GM19239 (cell line): Measurements from ENCODE around the gene DNAJC1.
"Not testable (repeated sequence)": the region's sequence is repeated elsewhere in the genome, so short reads cannot be mapped to it uniquely, and the experiment has no call there.

Source experiments
- DNase-seq: peaks from one replicate; pipeline ENCODE4 v3.0.0; 2011; ENCODE audit warnings: low spot score; ENCODE audit not compliant: insufficient read length
- FAIRE-seq: peaks from 2 replicates; lab custom pipeline; 2011; peaks lifted over from hg19 to GRCh38; lab: Jason Lieb, UNC

Gene DNAJC1

DNA sequence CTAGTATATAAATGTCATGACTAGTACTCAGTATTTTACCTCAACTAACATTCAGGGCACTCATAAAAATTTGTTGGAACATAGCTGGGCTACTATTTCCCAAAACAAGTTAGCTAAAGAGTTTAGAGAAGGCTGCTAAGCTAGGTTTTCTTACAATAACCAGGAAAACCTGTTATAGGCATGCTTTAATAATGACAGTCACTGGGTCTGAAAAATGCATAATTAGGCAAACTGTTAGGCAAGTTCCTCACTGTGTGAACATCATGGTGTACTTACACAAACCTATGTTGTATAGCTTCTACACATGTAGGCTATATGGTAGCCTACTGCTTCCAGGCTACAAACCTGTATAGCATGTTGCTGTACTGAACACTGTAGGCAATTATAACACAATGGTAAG is 79.0 kb downstream of the DNAJC1 start:
- FAIRE-seq = no peak
- no peak for DNase-seq

DNA sequence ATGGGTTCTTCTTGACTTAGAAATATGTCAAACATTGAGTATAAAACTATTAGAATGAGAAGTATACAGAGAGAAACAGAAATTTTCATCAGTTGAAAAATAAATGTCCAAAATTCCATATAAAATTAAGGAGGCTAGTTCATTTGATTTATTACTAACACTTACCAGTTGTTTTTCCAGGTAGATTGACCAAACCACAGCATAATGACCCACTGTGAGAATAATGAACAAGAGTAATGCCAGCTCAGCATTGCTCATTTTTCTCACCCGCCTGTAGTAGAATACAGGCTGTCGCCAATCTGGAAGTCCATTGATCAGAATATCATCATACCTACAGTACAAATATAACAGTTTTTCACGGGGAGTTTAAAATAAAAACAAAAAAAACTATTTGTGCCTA is 82.9 kb downstream of the DNAJC1 start:
- FAIRE-seq (no peak), DNase-seq (no peak)

DNA sequence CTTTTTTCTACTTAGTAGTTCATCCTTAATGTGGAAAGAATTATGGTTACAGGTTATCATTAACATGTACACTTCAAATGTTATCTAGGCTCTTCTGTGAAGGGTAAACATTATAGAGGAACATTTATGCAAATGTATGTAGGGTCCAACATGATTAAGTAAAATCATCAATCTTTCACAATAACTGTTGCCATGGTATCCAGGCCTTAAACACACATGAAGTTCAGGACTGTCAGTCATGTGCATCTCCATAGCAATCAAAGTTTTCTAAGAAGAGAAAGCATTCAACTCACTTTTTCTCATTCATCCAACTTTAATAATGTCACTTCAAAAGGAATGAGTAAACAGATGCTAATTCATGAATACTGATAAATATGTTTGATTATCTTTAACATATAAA is 83.6 kb downstream of the DNAJC1 start:
- FAIRE-seq = no peak
- no peak for DNase-seq

DNA sequence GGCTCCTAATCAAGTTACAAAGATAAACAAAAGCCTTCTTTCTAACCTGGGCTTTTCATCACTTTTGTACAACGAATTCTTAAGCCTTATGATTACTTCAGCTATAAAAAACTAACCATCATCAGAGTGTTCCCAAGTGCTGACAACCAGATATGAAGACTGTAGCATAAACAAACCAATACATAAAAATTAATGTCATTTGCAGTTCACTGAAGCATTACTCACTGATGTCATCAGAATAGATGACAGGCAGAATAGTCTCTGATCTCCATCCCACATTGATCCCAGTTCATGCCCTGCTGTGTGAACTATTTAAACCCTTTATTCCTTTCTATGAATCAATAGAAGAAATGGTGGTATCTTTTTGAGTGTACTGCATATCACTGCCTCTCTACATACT is 84.4 kb downstream of the DNAJC1 start:
- no peak for FAIRE-seq
- DNase-seq = no peak

DNA sequence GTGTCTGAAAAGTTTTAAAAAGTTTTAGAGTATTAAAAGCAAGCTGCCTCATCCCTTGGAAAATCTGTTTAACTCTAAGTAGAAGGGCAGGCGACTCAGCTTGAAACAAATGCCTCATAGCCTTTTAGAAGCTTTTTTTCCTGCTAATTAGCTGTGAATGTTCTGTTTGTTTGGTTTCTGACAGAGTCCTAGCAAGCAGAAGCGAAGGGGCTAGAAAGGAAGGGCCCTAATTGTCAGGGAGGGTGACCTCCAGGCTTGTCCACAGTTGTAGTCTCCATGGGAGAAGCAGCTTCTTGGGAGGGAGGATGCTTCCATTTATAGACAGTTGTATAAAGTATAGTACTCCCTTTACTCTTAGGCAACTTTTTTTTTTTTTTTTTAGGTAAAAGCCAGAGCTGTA is 90.9 kb downstream of the DNAJC1 start:
- FAIRE-seq (no peak), DNase-seq (no peak)

DNA sequence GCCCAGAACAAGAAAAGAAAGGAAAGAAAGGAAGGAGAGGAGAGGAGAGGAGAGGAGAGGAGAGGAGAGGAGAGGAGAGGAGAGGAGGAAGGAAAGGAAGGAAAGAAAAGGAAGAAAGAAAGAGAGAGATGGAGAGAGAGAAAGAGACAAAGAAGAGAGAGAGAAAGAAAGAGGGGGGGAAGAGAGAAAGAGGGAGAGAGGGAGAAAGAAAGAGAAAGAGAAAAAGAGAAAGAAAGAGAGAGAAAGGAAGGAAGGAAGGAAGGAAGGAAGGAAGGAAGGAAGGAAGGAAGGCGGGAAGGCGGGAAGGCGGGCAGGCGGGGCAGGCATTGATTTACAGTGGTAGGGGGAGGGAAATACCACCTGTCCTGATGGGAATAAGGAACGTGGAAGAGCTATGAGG is 92.7 kb downstream of the DNAJC1 start:
- FAIRE-seq (no peak), DNase-seq (no peak)

DNA sequence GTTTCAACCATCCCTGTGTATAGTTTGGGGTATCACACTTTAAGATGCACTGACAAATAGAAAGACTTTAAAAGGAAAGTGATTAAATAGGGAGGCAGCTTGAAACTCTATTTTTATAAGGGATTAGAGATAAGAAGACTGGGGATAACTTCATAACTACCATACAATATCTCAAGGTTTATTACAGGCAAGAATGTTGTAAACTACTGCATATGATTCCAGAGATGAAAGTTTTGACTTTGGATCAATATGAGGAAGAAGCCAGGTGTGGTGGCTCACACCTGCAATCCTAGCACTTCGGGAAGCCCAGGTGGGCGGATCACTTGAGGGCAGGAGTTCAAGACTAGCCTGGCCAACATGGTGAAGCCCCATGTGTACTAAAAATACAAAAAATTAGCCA is 96.1 kb downstream of the DNAJC1 start:
- DNase-seq (no peak), FAIRE-seq (no peak)

DNA sequence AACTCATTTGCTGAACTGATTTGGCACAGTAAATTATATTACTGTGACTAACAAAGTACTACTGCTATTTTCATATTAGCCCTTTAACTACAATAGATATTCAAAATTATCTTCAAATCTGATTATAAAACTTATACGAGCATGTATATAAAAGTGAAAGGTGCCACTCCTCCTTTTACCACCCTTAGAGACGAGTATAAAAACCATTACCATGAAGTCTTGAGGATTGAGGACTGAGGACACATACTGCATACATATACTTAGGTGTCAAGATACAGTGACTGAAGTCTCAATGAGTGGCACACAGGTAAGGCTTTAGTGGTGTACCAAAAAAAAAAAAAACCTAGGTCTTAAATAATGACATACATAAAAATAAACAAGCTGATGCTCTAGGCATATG is 98.6 kb downstream of the DNAJC1 start:
- no peak for DNase-seq
- no peak for FAIRE-seq

DNA sequence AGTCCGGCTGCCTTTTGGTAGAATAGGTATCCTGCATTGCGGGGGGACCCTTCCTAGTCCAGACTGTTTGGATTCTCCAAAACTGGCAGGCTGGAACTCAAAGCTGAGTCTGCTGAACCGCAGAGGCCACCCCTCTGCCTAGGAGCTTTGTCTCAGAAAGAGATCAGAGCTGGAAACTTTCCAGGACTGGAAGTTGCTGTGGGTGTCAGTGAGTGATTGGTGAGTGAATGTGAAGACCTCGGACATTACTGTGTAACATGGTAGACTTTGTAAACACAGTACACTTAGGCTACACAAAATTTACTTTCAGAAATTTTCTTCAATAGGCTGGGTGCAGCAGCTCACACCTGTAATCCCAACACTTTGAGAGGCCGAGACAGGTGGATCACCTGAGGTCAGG is 103.8 kb downstream of the DNAJC1 start:
- no peak for FAIRE-seq

DNA sequence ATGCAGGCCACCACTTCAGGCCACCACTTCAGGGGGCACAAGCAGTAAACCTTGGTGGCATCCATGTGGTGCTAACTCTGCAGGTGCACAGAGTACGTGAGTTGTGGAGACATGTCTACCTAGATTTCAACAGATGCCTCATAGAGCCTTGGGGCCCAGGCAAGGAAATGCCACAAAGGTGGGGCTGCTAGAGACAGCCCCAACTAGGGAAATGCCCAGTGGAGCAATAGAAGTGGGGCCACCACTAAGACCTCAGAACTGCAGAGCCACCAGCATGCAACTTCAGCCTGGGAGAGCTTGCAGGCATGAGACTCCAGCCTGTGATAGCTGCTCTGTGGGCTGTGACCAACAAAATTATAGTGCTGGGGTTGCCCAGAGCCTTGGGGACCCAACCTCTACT is 107.6 kb downstream of the DNAJC1 start:
- no peak for DNase-seq
- FAIRE-seq = no peak

More for the DNA sequence above, 103.8 kb downstream of the DNAJC1 start:
- DNase-seq = no peak

DNA sequence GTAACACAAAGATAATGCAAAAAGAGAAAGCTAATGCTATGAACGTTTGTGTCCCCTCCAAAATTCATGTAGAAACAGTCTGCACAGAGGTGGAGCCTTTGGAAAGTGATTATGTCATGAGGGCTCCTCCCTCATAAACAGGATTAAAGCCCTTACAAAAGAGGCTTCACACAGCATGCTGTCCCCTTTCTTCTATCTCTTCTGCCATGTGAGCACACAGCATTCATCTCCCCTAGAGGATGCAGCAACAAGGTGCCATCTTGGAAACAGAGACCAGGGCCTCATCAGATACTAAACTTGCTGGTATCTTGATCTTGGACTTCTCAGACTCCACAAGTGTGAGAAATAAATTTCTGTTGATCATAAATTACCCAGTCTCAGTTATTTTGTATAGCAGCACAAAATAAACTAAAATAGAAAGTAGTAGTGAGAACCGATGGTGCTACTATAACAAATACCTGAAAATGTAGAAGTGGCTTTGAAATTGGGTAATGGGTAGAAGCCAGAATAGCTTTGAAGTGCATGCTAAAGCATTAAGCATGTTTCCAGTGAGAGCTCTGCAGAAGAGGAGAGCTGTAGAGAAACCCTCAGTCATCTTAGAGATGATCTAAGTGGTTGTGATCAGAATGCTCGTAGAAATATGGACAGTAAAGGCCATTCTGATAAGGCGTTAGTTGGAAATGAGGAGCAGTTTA is 108.7 kb downstream of the DNAJC1 start:
- DNase-seq (no peak), FAIRE-seq (no peak)

DNA sequence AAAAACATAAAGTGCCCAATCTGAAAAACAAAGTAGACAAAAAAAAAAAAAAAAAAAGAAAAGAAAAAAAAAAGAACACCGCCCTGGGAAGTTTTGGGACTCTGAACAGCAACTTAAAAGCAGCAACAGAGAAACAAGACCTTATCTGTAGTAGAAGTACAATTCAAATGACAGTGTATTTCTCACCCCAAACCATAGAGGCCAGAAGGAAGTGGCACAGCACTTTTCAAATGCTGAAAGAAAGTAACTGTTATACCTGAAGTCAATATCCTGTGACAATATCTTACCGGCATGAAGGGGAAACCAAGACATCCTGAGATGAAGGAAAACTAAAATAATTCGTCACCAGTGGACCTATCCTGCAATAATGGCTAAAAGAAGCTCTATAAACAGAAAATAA is 112.1 kb downstream of the DNAJC1 start:
- FAIRE-seq (peak; percentile 18), DNase-seq (no peak)

DNA sequence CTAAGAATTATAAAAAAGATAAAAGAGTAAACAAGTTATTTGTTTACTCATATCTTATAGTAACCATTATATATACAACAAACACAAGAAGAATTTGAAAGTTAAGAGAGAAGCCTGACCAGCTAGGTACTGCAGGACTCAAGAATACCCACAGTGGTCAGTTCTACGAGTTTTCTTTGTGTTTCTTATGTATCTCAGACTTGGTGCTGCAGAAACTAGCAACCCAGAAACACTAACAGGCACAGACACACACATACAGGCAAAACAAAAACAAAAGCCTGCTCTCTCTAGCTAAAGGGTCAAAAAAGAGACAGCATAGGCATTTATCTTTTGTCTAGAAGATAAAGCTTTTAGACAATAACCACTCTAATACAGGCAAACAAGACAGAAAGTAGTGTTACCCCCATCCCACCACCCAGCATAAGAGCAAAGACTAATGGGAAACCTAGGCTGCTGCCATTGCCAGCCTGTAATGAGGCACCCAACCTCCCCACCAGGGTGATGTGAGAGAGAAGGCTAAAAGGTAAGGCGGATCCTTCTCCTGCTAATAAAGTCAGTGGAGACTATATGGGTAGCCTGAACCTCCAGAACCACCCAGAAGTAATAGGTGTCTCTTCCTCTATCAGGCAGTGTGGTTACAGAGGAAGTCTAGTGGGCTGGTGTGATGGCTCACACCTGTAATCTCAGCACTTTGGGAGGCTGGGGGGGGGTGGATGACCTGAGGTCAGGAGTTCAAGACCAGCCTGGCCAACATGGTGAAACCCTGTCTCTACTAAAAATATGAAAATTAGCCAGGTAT is 113.9 kb downstream of the DNAJC1 start:
- DNase-seq (no peak), FAIRE-seq (peak; percentile 82)

DNA sequence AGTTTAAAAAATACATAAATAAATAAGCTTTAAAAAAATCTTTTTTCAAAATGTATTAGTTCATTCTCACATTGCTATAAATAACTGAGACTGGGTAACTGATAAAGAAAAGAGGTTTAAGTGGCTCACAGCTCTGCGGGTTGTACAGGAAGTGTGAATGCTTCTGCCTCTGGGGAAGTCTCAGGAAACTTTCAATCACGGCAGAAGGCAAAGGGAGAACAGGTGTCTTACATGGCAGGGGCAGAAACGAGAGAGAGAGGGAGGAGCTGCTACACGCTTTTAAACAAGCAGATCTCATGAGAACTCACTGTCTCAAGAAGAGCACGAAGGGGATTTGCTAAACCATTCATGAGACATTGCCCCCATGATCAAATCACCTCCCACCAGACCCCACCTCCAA is 114.6 kb downstream of the DNAJC1 start:
- DNase-seq (peak; percentile 17), FAIRE-seq (peak; percentile 99)

DNA sequence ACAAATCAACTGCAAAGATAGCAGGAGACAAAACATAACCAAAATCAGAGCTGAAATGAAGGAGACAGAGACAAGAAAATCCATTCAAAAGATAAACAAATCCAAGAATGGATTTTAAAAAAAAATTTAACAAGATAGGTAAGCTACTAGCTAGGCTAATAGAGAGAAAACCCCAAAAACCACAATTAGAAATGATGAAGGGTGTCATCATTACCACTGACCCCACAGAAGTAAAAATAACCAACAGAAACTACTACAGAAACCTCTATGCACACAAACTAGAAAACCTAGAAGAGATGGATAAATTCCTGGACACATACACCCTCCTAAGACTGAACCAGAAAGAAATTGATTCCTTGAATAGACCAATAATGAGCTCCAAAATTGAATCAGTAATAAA is 117.6 kb downstream of the DNAJC1 start:
- DNase-seq (no peak), FAIRE-seq (no peak)

DNA sequence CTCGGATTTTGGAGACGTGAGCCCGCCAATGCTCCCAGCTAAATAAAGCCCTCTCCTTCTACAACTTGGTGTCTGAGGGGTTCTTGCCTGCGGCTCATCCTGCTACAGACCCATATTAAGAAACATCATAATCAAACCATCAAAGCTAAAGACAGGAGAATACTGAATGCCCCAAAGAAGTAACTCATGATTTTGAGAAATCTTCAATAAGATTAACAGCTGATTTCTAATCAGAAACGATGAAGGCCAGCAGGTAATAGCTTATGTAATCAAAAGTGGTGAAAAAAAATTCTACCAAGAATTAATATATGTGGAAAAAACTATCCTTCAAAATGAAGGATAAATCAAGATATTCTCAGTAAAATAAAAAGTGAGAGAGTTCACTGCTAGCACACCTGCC is 130.3 kb downstream of the DNAJC1 start:
- no peak for DNase-seq
- no peak for FAIRE-seq

DNA sequence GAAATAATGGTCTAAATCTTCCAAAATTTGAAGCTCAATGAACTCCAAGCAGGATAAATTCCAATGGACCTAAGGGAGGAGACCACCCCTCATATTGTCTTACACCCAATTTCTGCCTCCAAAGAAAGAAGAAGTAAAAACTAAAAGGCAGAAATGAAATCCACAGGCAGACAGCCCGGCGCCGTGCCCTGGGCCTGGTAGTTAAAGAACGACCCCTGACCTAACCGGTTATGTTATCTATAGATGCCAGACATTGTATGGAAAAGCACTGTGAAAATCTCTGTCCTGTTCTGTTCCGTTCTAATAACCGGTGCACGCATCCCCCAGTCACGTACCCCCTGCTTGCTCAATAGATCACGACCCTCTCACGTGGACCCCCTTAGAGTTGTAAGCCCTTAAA is 130.8 kb downstream of the DNAJC1 start:
- DNase-seq, FAIRE-seq: not testable (repeated sequence)

DNA sequence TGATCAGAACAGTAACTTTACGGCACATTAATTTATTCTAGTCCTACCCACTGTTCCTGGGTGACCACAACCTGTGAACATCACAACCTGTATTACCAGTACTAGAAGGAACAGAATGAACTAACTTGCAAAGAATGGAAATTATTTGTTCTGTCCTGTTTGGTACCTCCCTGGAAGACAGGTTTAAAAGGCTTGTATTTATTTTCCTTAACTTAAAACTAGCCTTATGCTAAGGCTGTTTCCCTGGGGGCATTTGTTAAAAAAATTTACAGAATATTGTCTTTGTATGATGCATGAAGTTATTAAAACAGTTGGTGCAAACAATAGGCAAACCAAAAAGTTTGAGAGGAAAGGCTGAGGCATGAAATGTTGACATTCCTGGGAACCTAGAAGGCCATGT is 132.7 kb downstream of the DNAJC1 start:
- FAIRE-seq (no peak), DNase-seq (no peak)

DNA sequence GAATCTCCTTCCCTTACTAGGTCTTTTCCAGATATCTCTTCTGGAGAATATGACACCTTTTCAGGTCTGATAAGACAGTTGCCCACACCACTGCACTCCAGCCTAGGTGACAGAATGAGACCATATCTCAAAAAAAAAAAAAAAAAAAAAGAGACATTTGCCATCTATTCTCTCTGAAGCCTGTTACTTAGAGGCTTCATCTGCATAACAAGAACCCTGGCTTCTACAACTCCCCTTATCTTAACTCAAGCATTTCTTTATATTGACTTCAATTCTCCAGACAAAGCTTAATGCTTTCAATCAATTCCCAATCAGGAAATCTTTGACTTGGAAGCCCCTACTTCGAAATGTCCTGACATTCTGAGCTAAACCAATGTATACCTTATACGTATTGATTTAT is 134.4 kb downstream of the DNAJC1 start:
- DNase-seq, FAIRE-seq: not testable (repeated sequence)

DNA sequence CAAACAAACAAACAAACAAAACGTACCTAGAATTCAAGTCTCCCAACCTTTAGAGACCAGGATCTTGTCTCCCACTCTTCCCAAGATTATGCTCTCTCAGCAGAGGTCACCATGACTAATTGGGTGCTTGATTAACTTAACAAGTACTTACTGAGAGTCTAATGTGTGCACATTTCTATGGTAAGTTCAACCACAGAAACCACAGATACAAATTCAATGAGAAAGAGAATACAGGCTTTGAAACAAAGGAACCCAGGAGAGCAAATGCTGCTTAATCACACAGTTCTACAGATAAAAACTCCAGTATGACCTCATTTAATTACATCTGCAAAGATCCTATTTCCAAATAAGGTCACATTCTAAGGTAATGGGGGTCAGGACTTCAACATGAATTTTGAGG is 142.8 kb downstream of the DNAJC1 start:
- peak; percentile 49 for FAIRE-seq
- no peak for DNase-seq

DNA sequence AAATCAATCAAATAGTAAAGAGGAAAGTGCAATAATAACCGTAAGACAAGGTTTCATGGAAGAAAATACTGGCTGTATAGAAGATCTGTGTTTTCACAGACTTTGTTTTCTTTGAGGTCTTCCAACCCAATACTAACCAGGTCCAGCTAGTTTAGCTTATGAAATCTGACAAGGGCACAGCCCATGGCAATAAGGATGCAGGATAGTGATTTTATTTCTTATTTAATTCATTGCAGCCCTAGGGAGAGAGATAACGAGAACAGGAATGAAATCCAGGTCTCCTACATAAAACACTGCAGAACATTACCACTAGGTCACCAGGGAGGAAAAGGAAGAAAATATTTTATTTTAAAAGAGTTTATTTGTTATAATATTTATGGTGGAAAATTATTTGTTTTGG is 145.1 kb downstream of the DNAJC1 start:
- DNase-seq (no peak), FAIRE-seq (no peak)

DNA sequence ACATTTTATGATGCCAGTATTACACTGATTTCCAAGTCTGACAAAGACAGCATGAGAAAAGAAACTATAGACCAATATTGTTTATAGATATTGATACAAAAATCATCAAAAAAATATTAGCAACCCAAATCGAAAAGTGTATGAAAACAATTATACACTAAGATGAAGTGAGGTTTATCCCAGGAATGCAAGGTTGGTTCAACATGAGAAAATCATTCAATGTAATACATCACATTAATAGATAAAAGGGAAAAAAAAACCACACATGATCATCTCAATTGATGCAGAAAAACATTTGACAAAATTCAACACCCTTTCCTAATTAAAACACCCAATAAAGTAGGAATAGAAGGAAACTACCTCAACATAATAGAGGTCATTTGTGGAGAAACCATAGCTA is 153.9 kb downstream of the DNAJC1 start:
- peak; percentile 21 for FAIRE-seq
- DNase-seq = no peak
